Neuronal stem cell (in vitro differentiated cells): ENCODE measurements around the gene MYPN.

Source experiments
- DNase-seq: peaks from one replicate; pipeline ENCODE4 v3.0.0-alpha.2; 2013; ENCODE audit warnings: low spot score
- H2AFZ ChIP-seq: one replicate; pipeline ENCODE4 v1.6.1; 2013; ENCODE audit warnings: mild to moderate bottlenecking, low read length, inconsistent platforms
- H2AK5ac ChIP-seq: 2 replicates; pipeline ENCODE4 v1.6.1; 2013; ENCODE audit warnings: low read depth, mild to moderate bottlenecking, inconsistent platforms, low read length, moderate library complexity, mixed read lengths
- H2BK120ac ChIP-seq: 2 replicates; pipeline ENCODE4 v1.6.1; 2013; ENCODE audit warnings: low read depth, mild to moderate bottlenecking, inconsistent platforms, low read length, moderate library complexity, mixed read lengths
- H2BK12ac ChIP-seq: one replicate; pipeline ENCODE4 v1.6.1; 2013; ENCODE audit warnings: low read length, inconsistent platforms
- H2BK15ac ChIP-seq: 2 replicates; pipeline ENCODE4 v1.6.1; 2013; ENCODE audit warnings: mild to moderate bottlenecking, low read length, inconsistent platforms, mixed read lengths
- H2BK5ac ChIP-seq: one replicate; pipeline ENCODE4 v1.6.1; 2013; ENCODE audit warnings: inconsistent platforms, mild to moderate bottlenecking, low read length, moderate library complexity
- H3K14ac ChIP-seq: one replicate; pipeline ENCODE4 v1.6.1; 2013; ENCODE audit warnings: low read length, inconsistent platforms
- H3K18ac ChIP-seq: 2 replicates; pipeline ENCODE4 v1.6.1; 2013; ENCODE audit warnings: low read length, inconsistent platforms
- H3K23ac ChIP-seq: 2 replicates; pipeline ENCODE4 v1.6.1; 2013; ENCODE audit warnings: low read depth, mild to moderate bottlenecking, mixed read lengths, low read length, inconsistent platforms; ENCODE audit not compliant: poor library complexity
- H3K27ac ChIP-seq: replicated peaks from 3 replicates; pipeline ENCODE4 v1.5.1; 2013; ENCODE audit warnings: low read length, inconsistent platforms
- H3K27me3 ChIP-seq, 3 experiments: 2 replicates each; pipeline ENCODE4 v1.6.1; 2013; ENCODE audit warnings: low read length in 3 of 3, mild to moderate bottlenecking in 2 of 3, inconsistent platforms in 1 of 3, low read depth in 1 of 3, mixed read lengths in 1 of 3, moderate library complexity in 1 of 3; ENCODE audit not compliant: control insufficient read depth in 3 of 3, insufficient read depth in 3 of 3
- H3K36me3 ChIP-seq, 2 donors: replicated peaks in 1 of 2; 2 replicates each; pipeline ENCODE4 v1.6.1; 2013; ENCODE audit warnings: low read length in 2 of 2; ENCODE audit not compliant: control insufficient read depth in 2 of 2, insufficient read depth in 2 of 2
- H3K4ac ChIP-seq: 2 replicates; pipeline ENCODE4 v1.6.1; 2013; ENCODE audit warnings: inconsistent platforms, mild to moderate bottlenecking, low read length, moderate library complexity
- H3K4me1 ChIP-seq, 2 donors: 1 replicate in 1 of 2; 2 replicates in 1 of 2; pipeline ENCODE4 v1.6.1; 2013; ENCODE audit warnings: low read length in 2 of 2, low read depth in 1 of 2; ENCODE audit not compliant: control insufficient read depth in 2 of 2, insufficient read depth in 1 of 2
- H3K4me2 ChIP-seq: one replicate; pipeline ENCODE4 v1.6.1; 2013; ENCODE audit warnings: mild to moderate bottlenecking, low read length, inconsistent platforms; ENCODE audit not compliant: insufficient read depth, poor library complexity, severe bottlenecking
- H3K4me3 ChIP-seq, 2 donors: 2 replicates each; pipeline ENCODE4 v1.5.1; 2013; ENCODE audit warnings: low read length in 2 of 2, mild to moderate bottlenecking in 2 of 2, inconsistent platforms in 1 of 2, moderate library complexity in 1 of 2
- H3K79me1 ChIP-seq: one replicate; pipeline ENCODE4 v1.6.1; 2013; ENCODE audit warnings: low read depth, mild to moderate bottlenecking, inconsistent platforms, low read length, moderate library complexity
- H3K9ac ChIP-seq: one replicate; pipeline ENCODE4 v1.6.1; 2013; ENCODE audit warnings: mild to moderate bottlenecking, low read depth, low read length, inconsistent platforms; ENCODE audit not compliant: poor library complexity
- H3K9me3 ChIP-seq, 2 donors: replicated peaks in 1 of 2; 2 replicates each; pipeline versions ENCODE3 to v1.6.1; 2013; ENCODE audit warnings: low read length in 2 of 2, mild to moderate bottlenecking in 2 of 2, inconsistent platforms in 1 of 2, low read depth in 1 of 2, mixed read lengths in 1 of 2, moderate library complexity in 1 of 2; ENCODE audit not compliant: control insufficient read depth in 2 of 2, insufficient read depth in 1 of 2
- H4K8ac ChIP-seq: one replicate; pipeline ENCODE4 v1.6.1; 2013; ENCODE audit warnings: low read depth, mild to moderate bottlenecking, inconsistent platforms, low read length, moderate library complexity
- H4K91ac ChIP-seq: one replicate; pipeline ENCODE4 v1.6.1; 2013; ENCODE audit warnings: low read length, low read depth, mild to moderate bottlenecking, inconsistent platforms; ENCODE audit not compliant: poor library complexity
- WGBS, 2 donors: extraction: QIAGEN DNeasy Blood & Tissue Kit; methylation state at CpG; one replicate each; pipeline ENCODE4 v1.1.7; 2013; ENCODE audit warnings: missing lambda C conversion rate in 2 of 2, mixed read lengths in 1 of 2; ENCODE audit not compliant: insufficient read length in 2 of 2, insufficient replicate concordance in 1 of 2; ENCODE audit errors: extremely low coverage in 2 of 2; 5-methylcytosine and 5-hydroxymethylcytosine counted together

MYPN gene

DNA sequence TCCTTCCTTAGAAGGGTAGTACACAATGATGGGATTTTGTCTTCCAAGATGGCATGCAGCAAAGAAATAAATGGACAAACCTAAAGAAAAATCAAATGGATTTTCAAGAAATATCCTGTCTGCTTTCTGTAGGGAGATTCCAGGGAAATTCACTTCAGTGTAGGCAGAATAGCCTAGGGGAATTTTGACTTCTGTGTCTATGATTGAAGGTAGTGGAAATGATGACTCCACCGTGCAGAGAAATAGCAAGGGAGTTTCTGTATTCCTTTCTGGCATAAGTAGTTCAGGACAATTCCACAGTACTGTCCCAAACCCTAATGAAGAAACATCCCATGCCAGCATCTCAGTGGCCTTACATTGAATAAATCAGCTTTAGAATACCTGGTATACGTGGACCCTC lies 113.1 kb downstream of the MYPN start:
- Histone ChIP-seq H3K4me2 (no peak overlapping the region), H3K4ac (no peak overlapping the region), H4K91ac (no peak overlapping the region), H3K4me3 (no peak overlapping the region), H2AFZ (no peak overlapping the region), H2BK15ac (no peak overlapping the region), H3K27me3 (peaks cover 0 to 5% (median 0%) of the 10 kb centered on the region in 3 experiments), H3K4me1 (no peaks in the 10 kb centered on the region), H3K9me3 (no peaks in the 10 kb centered on the region), H2BK120ac (no peak overlapping the region), H4K8ac (no peak overlapping the region), H3K27ac (no peak overlapping the region), H3K9ac (no peak overlapping the region), H2BK5ac (no peak overlapping the region), H3K79me1 (no peaks in the 10 kb centered on the region), H2BK12ac (no peak overlapping the region), H3K23ac (no peak overlapping the region), H3K36me3 (no peaks in the 10 kb centered on the region), H2AK5ac (no peak overlapping the region), H3K14ac (no peak overlapping the region), H3K18ac (no peak overlapping the region)
- no peak for DNase-seq
- no CpG with 5 or more reads among the region's 2 CpGs for WGBS, 2 donors

DNA sequence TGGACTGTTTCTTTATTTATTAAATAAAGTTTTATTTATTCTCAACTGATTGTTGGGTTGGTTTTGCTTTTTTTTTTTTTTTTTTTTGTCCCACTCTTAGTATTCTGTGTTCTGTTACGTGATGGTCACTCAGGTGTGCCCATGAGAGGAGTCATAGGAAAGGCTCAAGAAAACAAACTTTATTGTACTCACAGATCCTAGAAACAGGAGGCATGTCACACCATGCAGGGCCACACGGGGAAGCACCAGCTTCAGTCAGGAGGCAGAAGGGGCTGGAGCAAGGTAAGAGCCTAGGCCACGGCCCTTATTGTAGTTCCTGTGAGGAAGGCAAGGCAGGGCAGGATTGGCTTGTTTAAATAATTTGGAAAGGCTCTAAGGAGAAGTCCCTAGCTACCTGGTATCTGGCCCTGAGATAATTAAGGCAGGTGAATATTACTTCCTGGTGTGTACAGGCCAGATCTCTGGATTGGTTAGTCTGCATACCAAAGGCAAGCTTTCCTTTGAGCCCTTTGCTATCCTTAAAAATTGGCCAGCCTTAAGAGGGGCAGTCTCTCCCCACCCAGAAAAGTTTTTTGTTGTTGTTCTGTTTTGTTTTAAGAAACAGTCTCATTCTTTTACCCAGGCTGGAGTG lies 114.4 kb downstream of the MYPN start:
- no peak overlapping the region for H3K4me3 ChIP-seq
- H2AK5ac ChIP-seq: no peak overlapping the region
- H3K4ac ChIP-seq: no peak overlapping the region
- H4K91ac ChIP-seq: no peak overlapping the region
- no peak overlapping the region for H2AFZ ChIP-seq
- WGBS, 2 donors: no CpG with 5 or more reads among the region's 3 CpGs
- no peaks in the 10 kb centered on the region for H3K9me3 ChIP-seq
- H3K36me3 ChIP-seq: no peaks in the 10 kb centered on the region
- no peak overlapping the region for H2BK5ac ChIP-seq
- no peak overlapping the region for H4K8ac ChIP-seq
- peaks cover 0 to 5% (median 0%) of the 10 kb centered on the region in 3 experiments for H3K27me3 ChIP-seq
- no peak overlapping the region for H2BK120ac ChIP-seq
- H2BK12ac ChIP-seq: no peak overlapping the region
- H3K14ac ChIP-seq: no peak overlapping the region
- H3K18ac ChIP-seq: no peak overlapping the region
- no peak for DNase-seq
- no peaks in the 10 kb centered on the region for H3K79me1 ChIP-seq
- no peak overlapping the region for H3K27ac ChIP-seq
- no peaks in the 10 kb centered on the region for H3K4me1 ChIP-seq
- no peak overlapping the region for H3K4me2 ChIP-seq
- no peak overlapping the region for H2BK15ac ChIP-seq
- no peak overlapping the region for H3K23ac ChIP-seq
- H3K9ac ChIP-seq: no peak overlapping the region

DNA sequence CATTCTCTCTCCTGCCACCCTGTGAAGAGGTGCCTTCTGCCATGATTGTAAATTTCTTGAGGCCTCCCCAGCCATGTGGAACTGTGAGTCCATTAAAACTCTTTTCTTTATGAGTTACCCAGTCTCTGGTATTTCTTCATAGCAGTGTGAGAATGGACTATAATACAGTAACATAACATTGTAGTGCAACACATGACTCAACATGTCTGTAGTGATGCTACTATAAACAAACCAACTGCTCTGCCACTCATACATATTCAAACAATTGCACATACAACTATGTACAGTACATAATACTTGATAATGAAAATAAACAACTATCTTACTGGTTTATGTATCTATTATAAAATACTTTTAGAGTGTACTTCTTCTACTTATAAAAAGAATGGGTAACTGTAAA lies 115.5 kb downstream of the MYPN start:
- Histone ChIP-seq H4K8ac (no peak overlapping the region), H3K4me1 (no peaks in the 10 kb centered on the region), H3K14ac (no peak overlapping the region), H2BK120ac (no peak overlapping the region), H3K27me3 (peaks cover 0 to 12% (median 2%) of the 10 kb centered on the region in 3 experiments), H2BK15ac (no peak overlapping the region), H2BK5ac (no peak overlapping the region), H3K9ac (no peak overlapping the region), H3K9me3 (no peaks in the 10 kb centered on the region), H2BK12ac (no peak overlapping the region), H4K91ac (no peak overlapping the region), H2AFZ (no peak overlapping the region), H3K23ac (no peak overlapping the region), H3K4me2 (no peak overlapping the region), H3K79me1 (no peaks in the 10 kb centered on the region), H3K27ac (no peak overlapping the region), H3K4ac (no peak overlapping the region), H3K36me3 (no peaks in the 10 kb centered on the region), H3K18ac (no peak overlapping the region), H3K4me3 (no peak overlapping the region), H2AK5ac (no peak overlapping the region)
- no peak for DNase-seq

DNA sequence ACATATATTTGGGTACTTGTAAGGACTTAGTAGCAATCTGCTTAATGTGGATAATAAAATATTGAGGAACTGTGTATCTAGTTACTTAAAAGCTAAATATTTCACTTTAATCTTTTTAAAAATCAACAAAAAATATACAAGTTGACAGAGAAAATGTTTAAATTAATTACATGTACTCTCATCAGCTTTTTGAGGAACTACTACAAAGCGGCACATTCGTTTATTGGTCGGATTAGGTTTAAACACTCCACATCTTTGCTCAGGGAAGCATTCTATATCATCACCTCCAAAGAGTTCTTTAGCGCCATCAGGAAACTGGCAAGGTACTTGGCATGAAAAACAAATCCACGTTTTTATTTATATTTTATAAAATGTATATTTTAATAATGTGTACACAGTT lies 121.0 kb downstream of the MYPN start:
- Histone ChIP-seq H3K9me3 (no peaks in the 10 kb centered on the region), H2BK15ac (no peak overlapping the region), H3K4me1 (peaks cover 3 to 4% of the 10 kb centered on the region in 2 donors), H3K4me3 (no peak overlapping the region), H3K23ac (no peak overlapping the region), H3K14ac (no peak overlapping the region), H3K27ac (no peak overlapping the region), H3K79me1 (no peaks in the 10 kb centered on the region), H3K18ac (no peak overlapping the region), H2AK5ac (no peak overlapping the region), H4K8ac (no peak overlapping the region), H3K4me2 (no peak overlapping the region), H3K9ac (no peak overlapping the region), H3K4ac (no peak overlapping the region), H2BK12ac (no peak overlapping the region), H3K36me3 (no peaks in the 10 kb centered on the region), H2BK5ac (no peak overlapping the region), H3K27me3 (peaks cover 0 to 26% (median 5%) of the 10 kb centered on the region in 3 experiments), H4K91ac (no peak overlapping the region), H2BK120ac (no peak overlapping the region), H2AFZ (no peak overlapping the region)
- no peak for DNase-seq
- no CpG with 5 or more reads among the region's 5 CpGs for WGBS, 2 donors
